ENCODE data around the gene FSTL5. TPM values are rescaled to one million over a fixed set of nuclear protein-coding genes. Genes with fewer than 3 reads are reported as not detected.
"Not testable (repeated sequence)": the region's sequence is repeated elsewhere in the genome, so short reads cannot be mapped to it uniquely, and the experiment has no call there.

The FSTL5 gene
- polyA plus RNA-seq, 1 donor = 3.2 TPM

DNA sequence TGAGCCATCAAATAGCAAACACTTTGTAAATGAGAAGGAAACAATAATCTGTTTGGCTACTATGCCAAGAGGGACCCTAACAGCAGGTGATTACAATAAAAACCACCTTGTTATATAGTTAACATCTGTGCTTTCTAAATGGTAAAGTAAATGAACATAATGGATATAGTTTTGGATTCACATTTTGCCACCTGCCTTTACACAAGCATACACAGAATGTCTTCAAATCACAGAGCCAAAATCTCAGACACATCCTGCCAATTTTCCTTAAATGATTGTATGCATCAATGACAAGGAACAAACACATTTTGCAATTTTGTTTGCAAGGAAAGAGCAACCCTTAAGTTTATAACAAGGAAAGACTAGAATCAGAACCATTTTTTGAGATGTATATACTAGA lies 334.2 kb downstream of the FSTL5 start:
- DNase-seq = no peak

DNA sequence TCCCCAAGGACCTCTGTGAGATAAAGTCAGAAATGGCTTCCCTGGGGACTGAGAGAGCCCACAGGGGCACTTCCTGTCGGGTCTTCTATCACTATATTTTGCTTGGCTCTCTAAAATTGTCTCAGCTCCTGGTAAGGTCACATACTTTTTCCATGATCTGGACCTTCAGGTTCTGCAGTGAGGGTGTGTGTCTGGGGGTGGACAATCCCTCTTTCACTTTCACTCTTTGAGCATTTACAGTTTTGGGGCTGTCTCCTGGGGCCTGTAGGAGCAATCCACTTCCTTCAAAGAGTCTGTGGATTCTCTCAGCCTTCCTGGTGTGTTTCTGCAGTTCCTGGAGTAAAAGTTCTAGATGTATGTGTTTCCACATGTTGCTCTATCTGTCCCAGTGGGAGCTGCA lies 335.7 kb downstream of the FSTL5 start:
- no peak for DNase-seq

DNA sequence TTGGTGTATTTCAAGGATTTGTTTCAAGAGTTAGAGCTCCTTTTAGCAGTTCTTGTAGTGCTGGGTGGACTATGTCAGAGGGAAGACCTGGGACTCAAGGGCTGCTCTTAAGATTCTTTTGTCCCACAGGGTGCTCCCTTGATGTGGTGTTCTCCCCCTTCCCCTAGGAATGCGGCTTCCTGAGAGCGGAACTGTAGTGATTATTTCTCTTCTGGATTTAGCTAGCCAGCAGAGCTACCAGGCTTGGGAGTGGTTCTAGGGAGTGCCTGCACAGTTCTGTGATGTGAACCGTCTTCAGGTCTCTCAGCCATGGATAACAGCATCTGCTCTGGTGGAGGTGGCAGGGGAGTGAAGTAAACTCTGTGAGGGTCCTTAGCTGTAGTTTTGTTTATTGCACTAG lies 336.8 kb downstream of the FSTL5 start:
- no peak for DNase-seq

DNA sequence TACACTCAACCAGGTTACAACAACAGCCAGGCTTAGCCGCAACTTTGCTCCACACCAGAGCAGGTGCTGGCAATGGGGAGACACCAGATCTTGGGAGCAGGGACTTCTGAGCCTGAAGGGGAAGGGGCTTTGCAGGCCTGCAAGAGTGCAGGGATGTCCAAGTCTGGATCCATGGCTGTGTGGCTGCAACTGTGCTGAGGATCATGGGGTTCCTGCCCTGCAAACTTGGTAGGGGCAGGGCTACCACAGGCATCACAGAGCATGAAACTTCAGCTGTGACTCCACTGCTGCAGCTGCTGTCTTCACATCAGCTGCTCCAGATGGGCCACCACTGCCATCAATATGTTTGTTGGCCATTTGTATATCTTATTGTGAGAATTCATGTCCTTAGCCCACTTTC lies 340.4 kb downstream of the FSTL5 start:
- no peak for DNase-seq

DNA sequence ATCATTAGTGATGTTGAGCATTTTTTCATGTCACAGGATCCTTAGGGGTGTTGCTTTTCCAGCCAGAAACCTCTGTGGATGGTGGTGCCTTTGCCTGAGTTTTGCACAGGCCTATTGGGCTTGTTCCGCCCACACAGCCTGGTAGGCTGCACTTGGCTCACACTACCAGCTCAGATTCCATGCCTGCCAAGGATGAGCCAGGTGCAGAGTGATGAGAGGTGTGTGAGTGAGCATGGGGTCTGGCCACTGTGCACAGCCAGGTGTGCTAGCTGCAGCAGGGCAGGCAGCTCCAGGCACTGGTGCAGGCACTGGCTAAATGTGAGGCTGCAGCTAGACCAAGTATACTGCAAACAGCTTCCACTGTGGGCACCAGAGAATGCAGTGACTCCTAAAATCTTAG lies 341.6 kb downstream of the FSTL5 start:
- DNase-seq = no peak

DNA sequence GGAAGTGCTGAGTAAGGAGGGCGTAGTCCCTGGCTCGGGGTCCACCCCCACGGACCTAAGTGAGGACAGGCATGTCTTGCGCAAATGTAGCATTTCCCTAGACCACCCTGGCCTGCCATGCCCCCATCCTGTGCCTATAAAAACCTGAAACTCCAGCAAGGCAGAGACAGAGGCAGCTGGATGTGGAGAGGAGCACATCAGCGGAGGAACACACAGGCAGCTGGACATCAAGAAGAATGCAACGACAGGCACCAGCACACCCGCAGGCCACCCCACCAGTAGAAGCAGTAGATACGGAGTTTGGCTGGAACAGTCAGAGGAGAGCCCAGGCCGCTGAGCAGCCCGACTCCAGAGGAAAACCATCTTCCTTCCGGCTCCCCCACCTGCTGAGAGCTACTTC lies 345.9 kb downstream of the FSTL5 start:
- DNase-seq = no peak

DNA sequence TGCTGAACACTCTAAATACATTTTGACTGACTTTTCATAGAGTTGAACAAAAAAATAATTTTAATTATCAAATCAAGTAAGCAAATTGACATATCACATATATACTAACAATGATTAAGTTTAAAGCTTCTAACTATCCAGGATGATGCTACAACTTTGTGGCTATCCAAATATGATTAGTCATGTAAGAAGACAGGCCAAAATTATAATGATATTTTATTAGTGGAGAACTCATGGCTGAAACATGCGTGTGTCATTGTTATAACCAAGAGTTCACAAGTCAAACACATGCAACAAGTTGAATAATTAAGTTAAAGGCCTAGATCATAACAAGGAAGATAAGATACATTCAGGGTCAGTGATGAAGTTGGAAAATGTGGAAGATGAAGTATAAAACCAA lies 346.8 kb downstream of the FSTL5 start:
- no peak for DNase-seq

DNA sequence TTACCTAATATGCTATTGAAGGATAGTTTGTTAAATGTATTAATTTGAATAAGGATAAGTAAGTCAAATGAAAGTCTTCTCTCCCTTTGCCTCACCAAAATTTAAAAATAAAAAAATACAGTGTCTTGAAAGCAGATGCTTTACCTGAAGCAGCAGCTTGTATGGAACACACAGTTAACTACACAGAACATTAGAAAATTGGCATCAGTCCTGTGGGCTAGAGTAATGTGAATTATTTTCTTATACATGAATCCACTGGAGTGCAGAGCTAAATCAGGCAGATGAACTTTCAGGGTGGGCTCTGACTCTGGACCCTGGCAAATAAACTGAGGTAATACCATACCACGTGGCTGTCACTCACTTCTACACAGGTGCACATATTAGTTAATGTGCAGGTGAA lies 348.0 kb downstream of the FSTL5 start:
- no peak for DNase-seq

DNA sequence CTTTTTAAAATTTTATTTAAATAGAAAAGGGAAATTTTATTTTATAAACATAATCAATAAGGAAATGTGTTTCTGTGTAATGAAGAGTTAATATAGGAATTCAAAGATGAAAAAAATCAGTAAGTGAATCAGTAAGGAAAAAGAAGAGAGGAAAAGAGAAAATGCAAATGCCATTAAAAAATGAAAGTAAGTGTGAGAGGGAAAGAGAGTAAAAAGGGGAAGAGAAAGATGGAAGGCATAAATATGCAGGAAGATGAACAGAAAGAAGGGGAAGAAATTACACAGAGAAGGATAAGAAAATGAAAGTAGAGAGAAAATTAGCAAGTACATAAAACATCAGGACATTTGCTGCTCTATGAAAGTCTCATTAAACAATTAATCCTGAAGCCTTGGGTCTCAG lies 349.9 kb downstream of the FSTL5 start:
- no peak for DNase-seq

DNA sequence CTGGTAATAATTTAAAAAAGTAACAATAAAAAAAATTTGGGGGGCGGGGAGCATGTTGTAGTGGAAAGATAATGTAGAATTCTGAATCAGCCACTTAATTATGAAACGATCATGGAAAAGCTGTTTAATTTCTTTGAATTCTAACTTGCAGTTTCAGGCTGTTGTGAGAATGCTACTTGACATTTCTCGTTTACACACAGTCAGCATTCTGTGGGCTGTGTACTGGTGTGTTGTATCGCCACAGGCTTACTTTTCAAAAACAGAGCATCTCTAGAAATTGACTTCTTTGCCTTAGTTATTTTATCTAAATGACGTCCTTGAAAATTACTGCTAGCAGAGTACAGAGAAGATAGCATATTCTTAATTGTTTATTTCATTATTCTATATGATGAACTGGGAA lies 350.4 kb downstream of the FSTL5 start:
- DNase-seq = no peak

DNA sequence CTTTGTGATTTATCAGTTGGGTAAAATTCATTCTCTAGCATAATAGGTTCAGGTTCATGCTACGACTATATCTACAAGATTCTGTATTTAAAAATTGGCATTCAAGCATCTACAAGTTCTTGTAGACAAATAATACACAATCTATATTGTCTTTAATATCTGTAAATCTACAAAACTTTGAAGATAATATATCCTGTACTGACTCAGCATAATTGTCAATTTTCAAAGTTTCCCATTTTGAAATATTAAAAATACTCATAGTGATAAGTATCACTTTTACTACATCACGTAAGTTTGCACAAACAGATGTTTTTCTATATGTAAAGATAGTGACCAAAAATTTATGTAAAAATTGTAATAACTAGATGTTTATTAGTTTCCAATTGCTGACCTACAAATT lies 360.6 kb downstream of the FSTL5 start:
- DNase-seq = no peak

DNA sequence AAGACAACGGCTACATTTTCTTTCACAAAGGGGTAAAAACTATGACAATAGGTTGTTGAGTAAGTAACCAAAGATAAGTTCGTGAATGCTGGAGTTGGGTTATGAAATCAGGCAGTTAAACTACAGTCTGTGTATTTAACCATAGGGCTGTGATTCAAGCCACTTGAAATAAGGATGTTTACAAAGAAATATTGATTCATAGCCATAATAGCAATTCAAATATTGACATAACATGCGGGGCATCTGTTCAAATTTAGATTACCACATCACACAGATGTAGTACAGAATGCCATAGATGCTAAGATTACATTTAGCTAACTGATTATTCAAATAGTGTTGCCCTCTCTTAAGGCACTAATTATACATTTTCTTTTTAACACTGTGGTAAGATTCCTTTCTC lies 364.1 kb downstream of the FSTL5 start:
- DNase-seq = no peak

DNA sequence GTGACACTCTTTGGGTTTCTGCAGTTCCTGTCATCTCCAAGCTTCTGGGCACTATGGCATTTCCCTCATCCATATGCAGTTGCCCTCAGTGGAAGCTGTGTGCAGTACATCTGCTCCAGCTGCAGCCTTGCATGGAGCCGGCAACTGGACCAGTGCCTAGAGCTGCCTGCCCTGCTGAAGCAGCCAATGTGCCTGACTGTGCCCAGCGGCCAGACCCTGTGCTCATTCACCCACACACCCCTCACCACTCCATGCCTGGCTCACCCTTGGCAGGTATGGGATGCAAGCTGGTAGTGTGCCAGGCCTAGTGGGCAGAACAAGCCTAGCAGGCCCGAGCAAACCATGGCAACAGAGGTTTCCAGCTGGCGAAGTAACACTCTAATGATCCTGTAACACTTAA lies 370.8 kb downstream of the FSTL5 start:
- DNase-seq = no peak

DNA sequence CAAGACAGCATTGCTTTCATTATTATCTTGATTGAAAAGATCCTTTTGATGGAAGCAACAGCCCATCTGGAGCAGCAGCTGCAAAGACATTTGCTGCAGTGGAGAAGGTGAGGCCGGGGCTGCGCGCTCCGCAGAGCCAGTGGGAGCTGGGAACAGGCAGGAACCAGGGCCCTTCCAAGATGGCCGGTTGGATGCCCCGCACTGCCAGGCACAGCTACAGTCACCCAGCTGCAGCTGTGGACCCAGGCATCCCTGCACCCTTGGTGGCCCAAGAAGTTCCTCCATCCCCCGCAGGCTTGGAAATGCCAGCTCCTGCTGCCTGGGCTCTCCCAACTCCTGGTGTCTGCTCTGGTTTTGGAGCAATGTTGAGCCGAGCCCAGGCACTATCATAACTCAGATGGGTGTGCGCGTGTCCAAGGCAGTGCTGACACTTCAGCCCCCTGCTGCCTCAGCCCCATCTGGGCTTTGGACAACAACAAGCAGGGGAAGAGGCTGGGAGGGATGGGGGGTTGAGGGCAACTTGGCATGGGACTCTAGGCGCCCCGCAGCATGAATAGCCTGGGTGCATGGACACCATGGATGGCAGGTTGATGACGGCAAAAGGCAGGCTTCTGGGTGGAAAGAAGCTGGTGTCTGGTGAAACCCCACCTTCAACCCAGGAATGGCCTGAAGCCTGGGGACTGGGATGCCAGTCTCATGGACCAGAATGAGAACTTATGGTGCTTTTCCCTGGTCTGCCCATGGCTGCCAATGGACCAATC lies 371.8 kb downstream of the FSTL5 start:
- DNase-seq = no peak

DNA sequence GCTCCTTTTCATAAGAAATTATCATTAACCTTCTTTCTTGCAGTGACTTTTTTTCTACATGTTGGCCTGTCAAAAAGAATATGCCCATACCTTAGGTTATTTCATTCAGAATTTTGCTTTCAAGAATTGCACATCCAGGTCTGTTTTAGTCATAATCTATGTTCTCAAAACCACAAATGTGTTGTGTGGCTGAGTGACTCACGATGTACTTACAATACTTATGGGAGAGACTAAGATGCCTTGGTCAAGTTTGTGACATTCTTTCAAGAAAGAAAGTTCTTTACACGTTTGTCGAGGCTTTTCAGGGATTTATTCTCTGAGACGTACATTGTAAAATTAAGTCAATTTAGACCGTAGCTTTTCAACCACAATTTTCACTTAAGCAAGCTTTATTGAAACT lies 396.7 kb downstream of the FSTL5 start:
- DNase-seq = no peak

DNA sequence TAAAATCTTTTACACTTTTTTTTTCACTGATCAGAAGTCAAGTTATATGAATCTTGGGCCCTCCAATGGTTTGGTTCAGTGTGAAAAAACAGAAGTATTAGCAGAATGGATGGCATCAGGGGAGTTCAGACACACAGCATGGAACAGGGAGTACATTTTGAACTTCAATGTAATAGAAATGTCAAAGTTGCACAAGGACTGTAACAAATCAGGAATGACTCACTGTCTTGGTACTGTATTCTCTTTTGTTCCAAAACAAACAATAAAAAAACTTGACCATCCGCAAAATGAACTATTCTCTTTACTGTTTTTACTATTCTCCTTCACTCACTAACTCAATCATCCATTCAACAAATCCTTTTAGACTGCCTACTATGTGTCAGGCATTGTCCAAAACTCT lies 401.0 kb downstream of the FSTL5 start:
- DNase-seq = no peak

DNA sequence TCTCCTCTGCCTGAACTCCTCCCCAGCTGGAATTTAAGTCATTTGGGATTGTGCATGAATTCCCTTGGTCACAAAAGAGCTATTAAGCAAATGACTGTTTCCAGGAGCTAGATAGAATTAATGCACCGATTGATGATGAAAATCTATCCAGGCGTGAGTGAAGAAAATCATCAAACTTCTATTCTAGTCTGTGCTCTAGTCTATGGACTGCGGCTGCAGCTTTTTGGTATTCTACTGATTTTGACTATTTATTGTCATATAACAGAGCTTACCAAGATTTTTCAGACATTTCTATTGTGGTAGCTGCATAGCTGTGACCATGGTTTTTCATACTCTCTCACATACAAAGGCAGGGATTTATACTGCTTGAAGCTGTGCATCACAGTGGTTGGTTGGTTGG lies 403.8 kb downstream of the FSTL5 start:
- DNase-seq = no peak

DNA sequence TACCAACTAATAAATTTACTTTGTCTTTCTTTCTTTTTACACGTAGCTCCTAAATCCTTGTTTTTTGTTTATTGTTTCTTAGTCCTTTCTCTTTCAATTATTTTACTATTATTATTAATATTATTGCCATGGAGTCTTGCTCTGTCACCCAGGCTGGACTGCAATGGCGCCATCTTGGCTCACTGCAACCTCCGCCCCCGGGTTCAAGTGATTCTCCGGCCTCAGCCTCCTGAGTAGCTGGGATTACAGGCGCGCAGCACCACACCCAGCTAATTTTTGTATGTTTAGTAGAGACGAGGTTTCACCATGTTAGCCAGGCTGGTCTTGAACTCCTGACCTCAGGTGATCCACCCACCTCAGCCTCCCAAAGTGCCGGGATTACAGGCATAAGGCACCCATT lies 405.4 kb downstream of the FSTL5 start:
- not testable (repeated sequence) for DNase-seq

DNA sequence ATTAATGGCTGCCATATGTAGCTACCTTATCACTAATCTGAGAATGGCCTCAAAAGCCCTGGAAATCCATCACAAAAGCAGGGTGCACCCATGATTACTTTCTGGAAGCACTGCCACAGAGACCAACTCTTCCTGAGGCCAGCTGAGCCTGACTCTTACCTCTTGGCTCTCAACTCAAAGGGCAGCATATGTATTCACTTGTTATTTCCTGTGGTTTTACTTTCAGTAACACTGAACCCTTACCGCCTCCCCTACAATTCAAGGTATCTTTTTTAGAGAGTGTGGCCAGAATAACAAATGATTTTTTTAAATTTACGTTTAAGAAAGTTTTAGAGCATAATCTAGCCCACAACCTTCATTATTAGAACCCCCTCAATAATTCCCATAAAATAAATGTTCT lies 434.9 kb downstream of the FSTL5 start:
- DNase-seq = no peak

DNA sequence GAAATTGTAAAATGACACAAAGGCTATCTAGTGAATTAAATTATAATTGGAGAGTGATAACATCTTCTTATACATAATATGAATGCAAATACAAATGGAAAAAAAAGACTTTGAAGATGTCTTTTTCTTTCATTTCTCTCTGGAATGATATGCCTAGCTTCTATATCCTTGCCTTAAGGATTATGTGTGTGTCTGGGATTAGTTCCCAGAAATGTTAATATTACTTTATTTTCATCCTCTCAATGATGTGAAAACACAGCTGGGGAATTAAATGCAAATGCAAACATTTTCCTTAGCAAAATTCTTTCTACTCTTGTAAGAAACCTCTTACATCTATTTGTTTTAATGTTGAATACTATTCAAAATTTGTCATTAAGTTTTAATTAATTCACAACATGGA lies 441.9 kb downstream of the FSTL5 start:
- DNase-seq = no peak

DNA sequence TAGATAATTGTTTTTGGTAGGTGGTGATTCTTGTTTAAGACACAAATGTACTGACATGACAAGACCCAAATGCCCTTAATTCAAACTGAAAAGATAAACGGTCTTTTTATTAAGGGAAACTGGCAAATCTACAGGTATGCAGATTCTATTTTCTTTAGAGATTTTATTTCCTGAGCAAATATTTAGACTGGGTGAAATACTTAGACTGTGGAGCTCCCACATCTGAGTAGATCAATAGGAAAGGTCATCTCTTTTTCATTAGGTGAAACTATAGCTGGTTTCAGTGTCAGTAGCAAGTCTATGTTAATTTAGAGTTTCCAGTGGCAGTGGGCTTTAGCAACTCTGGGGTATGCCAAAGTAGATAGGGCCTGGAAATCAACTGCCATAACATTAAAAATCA lies 446.7 kb downstream of the FSTL5 start:
- no peak for DNase-seq

DNA sequence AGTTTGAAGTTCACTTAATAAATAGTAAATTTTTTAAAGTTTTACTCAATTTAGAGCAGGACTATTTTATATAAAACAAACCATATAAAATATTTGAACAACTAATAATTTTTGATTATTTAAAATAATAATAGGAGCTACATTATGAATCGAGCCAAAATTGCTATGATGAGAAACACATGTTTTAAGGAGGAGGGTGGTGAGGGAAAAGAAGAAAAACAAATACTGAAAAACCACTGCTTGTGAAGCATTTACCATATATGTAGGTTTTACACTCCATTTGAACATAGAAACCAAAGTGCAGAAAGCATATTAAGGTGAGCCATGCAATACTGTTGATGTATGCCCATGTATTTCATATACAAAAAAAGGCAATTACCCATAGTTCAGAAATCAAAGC lies 448.9 kb downstream of the FSTL5 start:
- DNase-seq = no peak

DNA sequence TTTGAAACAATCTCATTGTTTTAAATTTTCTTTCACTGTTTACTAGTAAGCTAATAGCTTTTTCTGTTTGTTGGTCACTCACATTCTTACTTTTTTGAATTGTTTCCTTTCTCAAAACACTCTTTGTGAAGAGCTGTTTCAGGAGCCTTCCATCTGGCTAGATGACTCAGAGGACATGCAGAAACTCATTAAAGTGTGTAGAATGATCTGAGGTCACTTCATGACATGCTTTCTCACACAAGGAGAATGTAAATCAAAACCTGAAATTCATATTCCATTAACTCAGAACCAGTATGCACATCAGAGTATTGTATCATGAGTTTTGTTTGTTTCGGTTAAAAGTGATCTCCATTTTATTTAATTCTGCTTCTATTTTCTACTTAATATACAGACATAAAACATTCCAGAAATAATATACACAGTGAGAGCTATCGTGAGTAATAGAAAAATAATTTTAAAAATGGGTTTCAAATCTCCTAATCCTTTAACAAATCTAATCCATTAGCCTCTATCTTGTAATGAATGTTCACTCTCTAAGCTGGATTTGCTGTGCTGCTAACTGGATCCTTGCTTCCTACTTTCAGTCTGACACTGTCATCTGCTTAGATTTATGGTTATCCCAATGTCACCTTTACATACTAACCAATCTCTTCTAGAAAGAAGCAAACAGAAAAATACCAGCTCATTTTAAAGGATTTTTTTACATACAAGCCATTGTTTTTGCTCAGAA lies 449.6 kb downstream of the FSTL5 start:
- DNase-seq = no peak

DNA sequence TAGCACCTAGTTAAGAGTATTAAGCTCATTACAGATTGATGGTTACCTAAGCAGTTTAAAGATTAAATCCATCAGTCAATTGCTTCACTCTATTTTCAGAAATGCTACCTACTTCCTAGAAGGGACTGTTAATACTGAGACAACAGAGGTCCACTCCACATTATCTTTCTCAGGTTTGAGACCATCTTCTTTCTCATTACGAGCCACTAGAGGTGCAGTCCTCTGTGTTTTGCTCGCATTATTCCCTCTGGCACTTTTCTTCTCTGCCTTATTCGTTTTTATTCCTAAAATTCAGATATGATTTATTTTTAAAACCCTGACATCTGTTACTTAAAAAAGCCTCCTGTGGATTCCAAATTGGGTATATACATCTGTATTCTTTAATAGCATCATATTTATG lies 459.1 kb downstream of the FSTL5 start:
- no peak for DNase-seq
